Measurements from ENCODE around the gene FARS2. TPM values are rescaled to one million over a fixed set of nuclear protein-coding genes. Genes with fewer than 3 reads are reported as not detected.

The FARS2 gene
- total and polyA plus RNA-seq, 2 donors (not counting 3 experiments of a cell fraction or from before 2014, with no cell fraction given): 20.2 to 20.5 TPM

DNA sequence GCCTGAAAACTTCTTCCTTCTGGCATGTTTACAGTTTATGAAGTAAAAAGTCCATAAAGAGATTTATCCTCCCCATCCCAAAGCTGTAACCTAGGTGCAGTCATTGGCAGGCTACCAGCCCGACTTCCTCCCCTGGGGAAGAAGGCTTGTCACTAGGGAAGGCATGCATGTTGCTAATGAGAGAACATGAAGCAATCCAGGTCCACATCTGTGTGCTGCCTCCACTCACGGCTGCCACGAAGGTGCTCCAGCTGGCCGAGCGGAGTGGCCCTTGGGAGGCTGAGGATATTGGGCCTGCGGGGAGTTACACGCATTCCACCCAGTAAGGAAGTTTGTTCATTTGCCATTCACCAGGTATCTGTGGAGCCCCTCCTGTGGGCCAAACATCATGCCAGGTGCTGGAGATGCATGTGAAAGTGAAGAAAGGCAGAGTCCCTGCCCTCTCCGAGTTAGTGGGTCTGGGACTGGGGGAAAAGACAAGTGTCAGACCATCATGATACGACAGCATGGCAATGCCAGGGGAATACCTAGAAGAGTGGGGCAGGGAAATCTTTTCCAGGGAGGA, 488.4 kb downstream of the FARS2 start:
- peaks cover 2% of the 10 kb centered on the region for H3K9me3 ChIP-seq (replicated peaks; ENCODE audit: control insufficient read depth, insufficient read depth, low read length)
- no peaks in the 10 kb centered on the region for H4K20me1 ChIP-seq (replicated peaks; ENCODE audit: control insufficient read depth, extremely low read depth, insufficient read depth, low read length)
- ChIA-PET POLR2A (no interaction called here), CTCF (interaction anchor here (1.2 kb wide), 2 partner anchors 14 to 283 kb away, joined by 3 to 5 read pairs; no protein-coding TSS in a partner anchor)
- H3K4me1 ChIP-seq (ENCODE audit: control insufficient read depth, extremely low read depth, insufficient read depth, low read length): no peaks in the 10 kb centered on the region
- no peaks in the 10 kb centered on the region for H3K27me3 ChIP-seq (ENCODE audit: control insufficient read depth in 2 of 2, insufficient read depth in 2 of 2, low read length in 2 of 2)
- no peak for DNase-seq (ENCODE audit: low read depth, low spot score)
- dilution Hi-C loops (cut with MboI; ENCODE audit: extremely low pct_ligation_motif_present, low sequenced_read_pairs): no loop called here
- no peak overlapping the region for H3K4me2 ChIP-seq (ENCODE audit: insufficient read depth, low read length)
- no TSS peak for BruUV-seq (replicated peaks)
- intact Hi-C loops (cut with micrococcal nuclease): no loop called here
- no peak overlapping the region for H3K27ac ChIP-seq (ENCODE audit: insufficient read depth, low read depth, low read length)
- no peaks in the 10 kb centered on the region for H3K79me2 ChIP-seq (ENCODE audit: control insufficient read depth, insufficient read depth, low read length)
- H2AFZ ChIP-seq (ENCODE audit: low read depth, low read length): no peak overlapping the region
- H3K9ac ChIP-seq (replicated peaks; ENCODE audit: extremely low read depth, insufficient read depth, low read length): no peak overlapping the region
- no peak for FAIRE-seq
- H3K4me3 ChIP-seq (replicated peaks in 1 of 3; ENCODE audit: insufficient read depth in 1 of 3, low read depth in 1 of 3, low read length in 3 of 3): no peak overlapping the region
- H3K9me1 ChIP-seq (replicated peaks; ENCODE audit: control insufficient read depth, extremely low read depth, insufficient read depth, low read length): no peaks in the 10 kb centered on the region
- H3K36me3 ChIP-seq (ENCODE audit: control insufficient read depth in 2 of 2, extremely low read depth in 1 of 2, insufficient read depth in 2 of 2, low read length in 2 of 2): no peaks in the 10 kb centered on the region
- TF ChIP-seq, protein P1, sequence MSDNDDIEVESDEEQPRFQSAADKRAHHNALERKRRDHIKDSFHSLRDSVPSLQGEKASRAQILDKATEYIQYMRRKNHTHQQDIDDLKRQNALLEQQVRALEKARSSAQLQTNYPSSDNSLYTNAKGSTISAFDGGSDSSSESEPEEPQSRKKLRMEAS (IDR thresholded peaks at IDR 0.05; ENCODE audit: insufficient read depth, insufficient read length): no peak
- no peak for TF ChIP-seq FOS (IDR thresholded peaks at IDR 0.05; ENCODE audit: borderline replicate concordance, insufficient read depth, low read length)
- TF ChIP-seq, protein P2, sequence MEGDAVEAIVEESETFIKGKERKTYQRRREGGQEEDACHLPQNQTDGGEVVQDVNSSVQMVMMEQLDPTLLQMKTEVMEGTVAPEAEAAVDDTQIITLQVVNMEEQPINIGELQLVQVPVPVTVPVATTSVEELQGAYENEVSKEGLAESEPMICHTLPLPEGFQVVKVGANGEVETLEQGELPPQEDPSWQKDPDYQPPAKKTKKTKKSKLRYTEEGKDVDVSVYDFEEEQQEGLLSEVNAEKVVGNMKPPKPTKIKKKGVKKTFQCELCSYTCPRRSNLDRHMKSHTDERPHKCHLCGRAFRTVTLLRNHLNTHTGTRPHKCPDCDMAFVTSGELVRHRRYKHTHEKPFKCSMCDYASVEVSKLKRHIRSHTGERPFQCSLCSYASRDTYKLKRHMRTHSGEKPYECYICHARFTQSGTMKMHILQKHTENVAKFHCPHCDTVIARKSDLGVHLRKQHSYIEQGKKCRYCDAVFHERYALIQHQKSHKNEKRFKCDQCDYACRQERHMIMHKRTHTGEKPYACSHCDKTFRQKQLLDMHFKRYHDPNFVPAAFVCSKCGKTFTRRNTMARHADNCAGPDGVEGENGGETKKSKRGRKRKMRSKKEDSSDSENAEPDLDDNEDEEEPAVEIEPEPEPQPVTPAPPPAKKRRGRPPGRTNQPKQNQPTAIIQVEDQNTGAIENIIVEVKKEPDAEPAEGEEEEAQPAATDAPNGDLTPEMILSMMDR (IDR thresholded peaks at IDR 0.05; ENCODE audit: extremely low read depth in 1 of 2, insufficient read depth in 1 of 2, low read depth in 1 of 2, low read length in 2 of 2): no peak
